ENCODE measurements around the gene DBT.
"Not testable (repeated sequence)": the region's sequence is repeated elsewhere in the genome, so short reads cannot be mapped to it uniquely, and the experiment has no call there.

DBT gene

GRCh38 chr1:100202703-100203102 is 46.9 kb downstream of the DBT start:
- H3K4me1 Mint-ChIP-seq (ENCODE audit: low read depth); H3K27ac Mint-ChIP-seq; DNase-seq (ENCODE audit: low spot score); H3K4me3 Mint-ChIP-seq; H3K27me3 Mint-ChIP-seq (ENCODE audit: low read depth): not testable (repeated sequence)
- peaks cover 61% of the 10 kb centered on the region for H3K36me3 Mint-ChIP-seq (ENCODE audit: low read depth)
- peaks cover 17% of the 10 kb centered on the region for H3K9me3 Mint-ChIP-seq

DNA sequence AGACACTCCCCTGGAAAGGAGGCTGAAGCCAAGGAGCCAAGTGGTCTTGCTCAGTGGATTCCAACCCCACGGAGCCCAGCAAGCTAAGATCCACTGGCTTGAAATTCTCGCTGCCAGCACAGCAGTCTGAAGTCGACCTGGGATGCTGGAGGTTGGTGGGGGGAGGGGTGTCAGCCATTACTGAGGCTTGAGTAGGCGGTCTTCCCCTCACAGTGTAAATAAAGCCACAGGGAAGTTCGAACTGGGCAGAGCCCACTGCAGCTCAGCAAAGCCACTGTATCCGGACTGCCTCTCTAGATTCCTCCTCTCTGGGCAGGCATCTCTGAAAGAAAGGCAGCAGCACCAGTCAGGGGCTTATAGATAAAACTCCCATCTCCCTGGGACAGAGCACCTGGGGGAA is 49.6 kb downstream of the DBT start:
- not testable (repeated sequence) for H3K4me3 Mint-ChIP-seq; H3K27me3 Mint-ChIP-seq (ENCODE audit: low read depth); H3K4me1 Mint-ChIP-seq (ENCODE audit: low read depth); H3K27ac Mint-ChIP-seq; DNase-seq (ENCODE audit: low spot score)
- Mint-ChIP-seq H3K9me3 (peaks cover 10% of the 10 kb centered on the region), H3K36me3 (ENCODE audit: low read depth) (peaks cover 65% of the 10 kb centered on the region)

GRCh38 chr1:100198596-100198995 is 51.0 kb downstream of the DBT start:
- no peak for DNase-seq (ENCODE audit: low spot score)
- no peaks in the 10 kb centered on the region for H3K4me1 Mint-ChIP-seq (ENCODE audit: low read depth)
- H3K27ac Mint-ChIP-seq: no peak overlapping the region
- no peak overlapping the region for H3K4me3 Mint-ChIP-seq
- H3K9me3 Mint-ChIP-seq: no peaks in the 10 kb centered on the region
- H3K36me3 Mint-ChIP-seq (ENCODE audit: low read depth): peaks cover 50% of the 10 kb centered on the region
- no peaks in the 10 kb centered on the region for H3K27me3 Mint-ChIP-seq (ENCODE audit: low read depth)

GRCh38 chr1:100188617-100189016 is 61.0 kb downstream of the DBT start:
- Mint-ChIP-seq H3K4me1 (ENCODE audit: low read depth) (peaks cover 1% of the 10 kb centered on the region), H3K27ac (no peak overlapping the region), H3K36me3 (ENCODE audit: low read depth) (peaks cover 2% of the 10 kb centered on the region), H3K9me3 (no peaks in the 10 kb centered on the region), H3K27me3 (ENCODE audit: low read depth) (no peaks in the 10 kb centered on the region), H3K4me3 (no peak overlapping the region)
- no peak for DNase-seq (ENCODE audit: low spot score)

DNA sequence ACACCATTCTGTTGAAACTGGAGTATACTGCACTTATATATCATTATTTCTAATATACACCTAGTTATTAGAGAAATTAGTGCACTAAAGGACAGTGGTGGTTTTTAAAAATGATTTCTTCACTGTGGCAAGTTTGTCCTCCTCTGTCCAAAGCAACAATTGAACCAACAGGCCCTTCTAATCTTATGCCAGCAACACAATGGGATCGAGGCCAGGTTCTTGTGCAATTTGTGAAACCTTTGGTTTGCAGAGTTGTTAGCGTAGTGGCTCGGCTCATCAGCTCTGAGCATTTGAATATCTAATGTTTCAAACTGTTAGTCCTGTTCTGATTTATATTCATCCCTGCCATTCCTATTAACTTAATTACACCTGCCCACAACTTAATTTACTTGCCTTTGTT is 61.7 kb downstream of the DBT start:
- Mint-ChIP-seq H3K9me3 (no peaks in the 10 kb centered on the region), H3K27me3 (ENCODE audit: low read depth) (no peaks in the 10 kb centered on the region), H3K4me3 (no peak overlapping the region), H3K4me1 (ENCODE audit: low read depth) (peaks cover 1% of the 10 kb centered on the region), H3K27ac (no peak overlapping the region), H3K36me3 (ENCODE audit: low read depth) (peaks cover 2% of the 10 kb centered on the region)
- no peak for DNase-seq (ENCODE audit: low spot score)

- Mint-ChIP-seq H3K36me3 (ENCODE audit: low read depth) (no peaks in the 10 kb centered on the region), H3K27ac (no peak overlapping the region), H3K4me1 (ENCODE audit: low read depth) (peaks cover 1% of the 10 kb centered on the region), H3K27me3 (ENCODE audit: low read depth) (no peaks in the 10 kb centered on the region), H3K9me3 (no peaks in the 10 kb centered on the region), H3K4me3 (no peak overlapping the region)
- DNase-seq (ENCODE audit: low spot score): no peak
Measured at GRCh38 chr1:100184536-100184935, 65.1 kb downstream of the DBT start.

DNA sequence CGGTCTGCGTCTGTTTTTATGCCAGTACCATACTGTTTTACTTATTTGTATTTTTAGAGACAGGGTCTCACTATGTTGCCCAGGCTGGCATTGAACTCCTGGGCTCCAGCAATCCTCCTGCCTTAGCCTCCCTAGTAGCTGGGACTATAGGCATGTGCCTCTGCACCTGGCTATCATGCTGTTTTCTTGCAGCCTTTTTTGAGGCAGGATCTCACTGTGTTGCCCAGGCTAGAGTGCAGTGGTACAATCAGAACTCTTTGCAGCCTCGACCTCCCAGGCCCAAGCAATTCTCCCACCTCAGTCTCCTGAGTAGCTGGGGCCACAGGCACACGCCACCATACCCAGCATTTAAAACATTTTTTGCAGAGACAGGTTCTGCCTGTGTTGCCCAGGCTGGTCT is 66.3 kb downstream of the DBT start:
- no peak overlapping the region for H3K27ac Mint-ChIP-seq
- no peaks in the 10 kb centered on the region for H3K36me3 Mint-ChIP-seq (ENCODE audit: low read depth)
- H3K9me3 Mint-ChIP-seq: no peaks in the 10 kb centered on the region
- peaks cover 2% of the 10 kb centered on the region for H3K27me3 Mint-ChIP-seq (ENCODE audit: low read depth)
- H3K4me3 Mint-ChIP-seq: no peak overlapping the region
- H3K4me1 Mint-ChIP-seq (ENCODE audit: low read depth): peaks cover 1% of the 10 kb centered on the region
- no peak for DNase-seq (ENCODE audit: low spot score)

DNA sequence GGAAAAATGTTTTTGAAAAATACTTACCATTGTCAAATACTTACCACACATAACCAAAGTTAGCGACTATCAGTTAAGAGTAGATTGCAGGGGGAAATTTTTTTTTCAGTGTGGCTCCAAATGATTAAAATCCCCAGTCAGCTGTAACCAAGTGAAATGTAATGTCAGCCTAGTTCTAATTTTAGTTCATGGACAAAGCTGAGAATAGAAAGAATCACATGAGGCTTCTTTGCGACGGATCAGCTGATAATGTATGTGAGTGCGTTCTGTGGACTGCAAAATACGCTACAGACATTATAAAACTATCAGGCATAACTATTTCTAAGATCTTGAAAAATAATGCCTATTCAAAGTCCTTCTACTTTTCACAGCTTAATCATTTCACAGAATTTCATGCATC is 71.5 kb downstream of the DBT start, which contains the start of gene LRRC39:
TSS of gene LRRC39 (minus strand) at position 166 of the 400 bp plus-strand sequence. CDS start 9,740 bp downstream, outside the sequence.
- Mint-ChIP-seq H3K4me3 (no peak within 1 kb of the TSS), H3K36me3 (ENCODE audit: low read depth) (no peaks in the 10 kb centered on the region), H3K27me3 (ENCODE audit: low read depth) (peaks cover 5% of the 10 kb centered on the region), H3K4me1 (ENCODE audit: low read depth) (peaks cover 1% of the 10 kb centered on the region), H3K27ac (no peak within 1 kb of the TSS), H3K9me3 (no peaks in the 10 kb centered on the region)
- DNase-seq (ENCODE audit: low spot score): no peak

- Mint-ChIP-seq H3K27ac (no peak overlapping the region), H3K27me3 (ENCODE audit: low read depth) (peaks cover 5% of the 10 kb centered on the region), H3K9me3 (no peaks in the 10 kb centered on the region), H3K36me3 (ENCODE audit: low read depth) (no peaks in the 10 kb centered on the region), H3K4me1 (ENCODE audit: low read depth) (peaks cover 1% of the 10 kb centered on the region), H3K4me3 (no peak overlapping the region)
- no peak for DNase-seq (ENCODE audit: low spot score)
Measured at GRCh38 chr1:100177295-100178041, 72.2 kb downstream of the DBT start.

- no peaks in the 10 kb centered on the region for H3K36me3 Mint-ChIP-seq (ENCODE audit: low read depth)
- no peak overlapping the region for H3K4me3 Mint-ChIP-seq
- peaks cover 11% of the 10 kb centered on the region for H3K27me3 Mint-ChIP-seq (ENCODE audit: low read depth)
- DNase-seq (ENCODE audit: low spot score): no peak
- H3K9me3 Mint-ChIP-seq: no peaks in the 10 kb centered on the region
- no peak overlapping the region for H3K27ac Mint-ChIP-seq
- no peaks in the 10 kb centered on the region for H3K4me1 Mint-ChIP-seq (ENCODE audit: low read depth)
Measured at GRCh38 chr1:100168051-100168450, 81.6 kb downstream of the DBT start.

- Mint-ChIP-seq H3K9me3 (no peaks in the 10 kb centered on the region), H3K4me3 (no peak overlapping the region), H3K4me1 (ENCODE audit: low read depth) (no peaks in the 10 kb centered on the region), H3K36me3 (ENCODE audit: low read depth) (no peaks in the 10 kb centered on the region), H3K27ac (no peak overlapping the region), H3K27me3 (ENCODE audit: low read depth) (no peaks in the 10 kb centered on the region)
- no peak for DNase-seq (ENCODE audit: low spot score)
Measured at GRCh38 chr1:100164702-100165101, 84.9 kb downstream of the DBT start.

DNA sequence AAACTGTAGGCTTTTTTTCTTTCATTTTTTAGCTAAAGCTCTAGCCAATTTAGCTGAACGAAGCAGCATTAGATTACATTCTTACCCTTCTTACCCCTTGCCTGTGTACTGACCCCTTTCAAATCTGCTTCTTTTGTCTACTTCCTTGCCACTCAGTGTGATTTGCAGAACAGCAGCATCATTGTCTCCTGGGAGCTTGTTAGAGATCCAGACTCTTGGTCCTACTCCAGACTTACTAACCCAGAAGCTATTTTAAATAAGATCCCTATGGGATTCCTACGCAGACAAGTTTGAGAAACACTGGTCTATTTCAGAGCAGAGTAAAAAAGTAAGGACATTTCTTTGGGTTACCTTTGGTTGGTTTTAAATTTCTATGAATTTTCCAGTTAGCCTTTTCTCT is 85.4 kb downstream of the DBT start:
- Mint-ChIP-seq H3K4me3 (no peak overlapping the region), H3K27ac (no peak overlapping the region), H3K9me3 (no peaks in the 10 kb centered on the region), H3K27me3 (ENCODE audit: low read depth) (no peaks in the 10 kb centered on the region), H3K36me3 (ENCODE audit: low read depth) (no peaks in the 10 kb centered on the region), H3K4me1 (ENCODE audit: low read depth) (no peaks in the 10 kb centered on the region)
- no peak for DNase-seq (ENCODE audit: low spot score)

DNA sequence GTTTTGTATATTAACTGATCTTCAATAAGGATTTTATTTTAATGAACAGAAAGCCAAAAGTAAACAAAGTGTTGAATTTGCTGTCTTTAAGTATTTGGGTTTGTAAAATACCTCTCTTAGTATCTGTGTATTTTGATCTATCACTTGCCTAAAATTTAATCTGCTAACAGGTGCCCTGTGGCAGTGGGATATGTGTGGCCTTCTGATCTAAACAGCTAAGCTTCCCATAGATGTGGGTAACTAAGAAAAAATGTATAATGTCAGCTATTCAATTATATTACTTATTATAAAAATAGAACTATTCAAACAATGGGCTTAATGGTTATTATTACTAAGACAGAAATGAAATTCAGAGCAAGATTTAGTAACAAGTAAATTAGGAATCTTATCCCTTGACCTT is 86.8 kb downstream of the DBT start:
- no peak overlapping the region for H3K4me3 Mint-ChIP-seq
- H3K9me3 Mint-ChIP-seq: no peaks in the 10 kb centered on the region
- H3K4me1 Mint-ChIP-seq (ENCODE audit: low read depth): no peaks in the 10 kb centered on the region
- no peaks in the 10 kb centered on the region for H3K36me3 Mint-ChIP-seq (ENCODE audit: low read depth)
- DNase-seq (ENCODE audit: low spot score): no peak
- no peak overlapping the region for H3K27ac Mint-ChIP-seq
- no peaks in the 10 kb centered on the region for H3K27me3 Mint-ChIP-seq (ENCODE audit: low read depth)

- Mint-ChIP-seq H3K27me3 (ENCODE audit: low read depth) (no peaks in the 10 kb centered on the region), H3K9me3 (no peaks in the 10 kb centered on the region), H3K27ac (no peak overlapping the region), H3K4me3 (no peak overlapping the region), H3K4me1 (ENCODE audit: low read depth) (peaks cover 5% of the 10 kb centered on the region), H3K36me3 (ENCODE audit: low read depth) (peaks cover 10% of the 10 kb centered on the region)
- no peak for DNase-seq (ENCODE audit: low spot score)
Measured at GRCh38 chr1:100152271-100152670, 97.4 kb downstream of the DBT start.

DNA sequence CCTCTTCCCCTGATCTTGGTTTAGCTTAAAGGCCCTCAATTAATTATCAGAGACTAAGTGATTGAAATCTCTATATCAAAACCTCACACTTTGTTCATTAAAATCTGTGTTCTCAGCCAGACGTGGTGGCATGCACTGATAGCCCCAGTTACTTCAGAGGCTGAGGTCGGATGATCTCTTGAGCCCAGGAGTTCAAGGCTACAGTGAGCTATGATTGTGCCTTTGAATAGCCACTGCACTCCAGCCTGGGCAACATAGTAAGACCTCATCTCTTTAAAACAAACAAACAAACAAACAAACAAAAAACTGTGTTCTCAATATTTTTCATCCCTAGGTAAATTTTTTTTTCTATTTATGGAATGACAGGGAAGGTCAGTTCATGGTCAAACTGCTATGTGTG is 98.0 kb downstream of the DBT start:
- no peaks in the 10 kb centered on the region for H3K9me3 Mint-ChIP-seq
- peaks cover 5% of the 10 kb centered on the region for H3K4me1 Mint-ChIP-seq (ENCODE audit: low read depth)
- H3K27ac Mint-ChIP-seq: no peak overlapping the region
- H3K36me3 Mint-ChIP-seq (ENCODE audit: low read depth): peaks cover 11% of the 10 kb centered on the region
- H3K27me3 Mint-ChIP-seq (ENCODE audit: low read depth): no peaks in the 10 kb centered on the region
- no peak for DNase-seq (ENCODE audit: low spot score)
- no peak overlapping the region for H3K4me3 Mint-ChIP-seq

Measured in T-helper 2 cell treated with Interferon-gamma antibody and Interleukin-4, amounts not matched to agents 5 μg/mL and 100 μg/mL, for 36 hours (primary cell).